Nephron (organoid): ENCODE data around the gene CCNJL.
A peak's percentile ranks its signal among the peaks of the same experiment; 100 is the strongest.

Experiments
- H3K27ac Mint-ChIP-seq, 3 experiments: 2 replicates each; pipeline ENCODE4 v1.8.0; 2020; ENCODE audit warnings: mixed read lengths in 3 of 3, mild to moderate bottlenecking in 2 of 3, moderate library complexity in 1 of 3
- H3K27me3 Mint-ChIP-seq: 2 replicates; pipeline ENCODE4 v1.8.0; 2021; ENCODE audit warnings: low read depth, mild to moderate bottlenecking, moderate library complexity, mixed read lengths
- H3K36me3 Mint-ChIP-seq: 2 replicates; pipeline ENCODE4 v1.8.0; 2020; ENCODE audit warnings: low read depth, mixed read lengths
- H3K4me1 Mint-ChIP-seq: 2 replicates; pipeline ENCODE4 v1.8.0; 2020; ENCODE audit warnings: mixed read lengths
- H3K4me3 Mint-ChIP-seq, 3 experiments: 2 replicates each; pipeline ENCODE4 v1.8.0; 2020; ENCODE audit warnings: mild to moderate bottlenecking in 3 of 3, mixed read lengths in 3 of 3, moderate library complexity in 2 of 3
- H3K9me3 Mint-ChIP-seq: 2 replicates; pipeline ENCODE4 v1.8.0; 2020; ENCODE audit warnings: mixed read lengths
- CTCF ChIP-seq, 3 experiments: fragments of 200-600 bp; sonication (generic); IDR thresholded peaks; one replicate each; pipeline ENCODE4 v1.5.0; 2021; ENCODE audit warnings: antibody characterized with exemption in 3 of 3; ENCODE audit not compliant: unreplicated experiment in 3 of 3

Gene CCNJL

DNA sequence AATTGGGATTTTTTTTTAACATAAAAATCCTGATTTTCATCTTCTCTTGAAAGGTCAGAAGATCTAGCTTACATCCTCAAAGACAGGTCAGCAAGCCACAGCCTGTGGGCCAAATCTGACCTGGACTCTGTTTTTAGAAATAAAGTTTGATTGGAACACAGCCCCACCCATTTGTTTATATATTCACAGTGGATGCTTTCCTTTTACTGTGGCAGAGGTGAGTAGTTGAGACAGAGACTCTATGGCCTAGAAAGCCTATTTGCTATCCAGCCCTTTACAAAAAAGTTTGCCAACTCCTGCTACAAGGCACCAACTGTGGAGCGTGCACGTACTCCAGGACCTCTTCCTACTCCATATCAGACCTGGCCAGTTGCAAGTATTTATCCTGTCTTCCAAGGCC is 13.4 kb upstream of the CCNJL start:
- Mint-ChIP-seq H3K27me3 (peaks cover 21% of the 10 kb centered on the region), H3K9me3 (no peaks in the 10 kb centered on the region), H3K36me3 (no peaks in the 10 kb centered on the region), H3K4me3 (no peak overlapping the region), H3K27ac (no peak overlapping the region), H3K4me1 (peaks cover 7% of the 10 kb centered on the region)
- no peak for TF ChIP-seq CTCF (IDR thresholded peaks at IDR 0.05; ENCODE audit: unreplicated experiment in 3 of 3)

DNA sequence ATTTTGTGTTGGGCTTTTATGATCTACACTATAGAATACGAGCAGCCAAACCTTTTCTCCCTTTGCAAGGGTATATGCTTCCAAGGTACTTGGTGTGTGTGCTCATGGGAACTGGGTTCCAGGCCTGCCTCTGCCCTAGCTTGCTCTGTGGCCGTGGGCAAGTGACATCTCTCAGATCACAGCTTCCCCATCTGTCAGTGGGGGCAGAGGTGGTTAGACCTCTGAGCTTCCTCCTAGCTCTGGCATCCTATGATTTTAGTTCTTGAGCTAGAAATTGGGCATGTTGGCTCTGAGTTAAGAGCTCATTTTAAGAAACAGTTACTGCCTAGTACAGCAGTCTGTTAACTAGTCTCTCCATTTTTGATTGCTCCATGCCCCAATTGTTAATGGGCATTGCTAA is 12.5 kb upstream of the CCNJL start:
- no peak for TF ChIP-seq CTCF (IDR thresholded peaks at IDR 0.05; ENCODE audit: unreplicated experiment in 3 of 3)
- H3K9me3 Mint-ChIP-seq: no peaks in the 10 kb centered on the region
- H3K27me3 Mint-ChIP-seq: peaks cover 24% of the 10 kb centered on the region
- H3K27ac Mint-ChIP-seq: no peak overlapping the region
- H3K4me1 Mint-ChIP-seq: peaks cover 7% of the 10 kb centered on the region
- no peak overlapping the region for H3K4me3 Mint-ChIP-seq
- no peaks in the 10 kb centered on the region for H3K36me3 Mint-ChIP-seq

- Mint-ChIP-seq H3K9me3 (no peaks in the 10 kb centered on the region), H3K27ac (no peak overlapping the region), H3K4me3 (no peak overlapping the region), H3K36me3 (no peaks in the 10 kb centered on the region), H3K4me1 (no peaks in the 10 kb centered on the region), H3K27me3 (peaks cover 12% of the 10 kb centered on the region)
- no peak for TF ChIP-seq CTCF (IDR thresholded peaks at IDR 0.05; ENCODE audit: unreplicated experiment in 3 of 3)
Observed at GRCh38 chr5:160318409-160318808, 6.0 kb upstream of the CCNJL start.

GRCh38 chr5:160317434-160317833 is 5.1 kb upstream of the CCNJL start:
- no peak for TF ChIP-seq CTCF (IDR thresholded peaks at IDR 0.05; ENCODE audit: unreplicated experiment in 3 of 3)
- H3K9me3 Mint-ChIP-seq: no peaks in the 10 kb centered on the region
- no peaks in the 10 kb centered on the region for H3K36me3 Mint-ChIP-seq
- H3K4me1 Mint-ChIP-seq: peaks cover 6% of the 10 kb centered on the region
- no peak overlapping the region for H3K4me3 Mint-ChIP-seq
- H3K27ac Mint-ChIP-seq: peak overlapping the region in 1 of 3 experiments; percentile 47
- H3K27me3 Mint-ChIP-seq: peaks cover 16% of the 10 kb centered on the region

DNA sequence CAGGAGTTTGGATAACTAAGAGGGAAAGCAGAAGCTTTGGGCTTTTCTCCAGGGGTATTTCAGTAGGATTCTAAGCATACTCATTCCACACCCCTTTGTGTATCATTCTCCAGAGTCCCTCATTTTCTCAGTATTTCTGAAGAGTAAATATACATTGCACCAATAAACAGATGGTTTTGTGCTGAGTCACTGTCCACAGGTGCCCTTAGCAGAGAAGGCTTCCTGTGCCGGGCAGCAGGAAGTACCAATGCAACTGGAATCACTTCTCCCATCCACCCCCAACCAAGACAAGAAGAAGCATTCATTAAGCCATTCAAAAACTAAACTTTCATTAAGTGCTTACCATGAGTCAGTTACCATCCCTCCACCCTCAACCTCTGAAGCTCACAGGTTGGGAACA is 3.6 kb upstream of the CCNJL start:
- Mint-ChIP-seq H3K4me3 (peak overlapping the region in 1 of 3 experiments; percentile 5), H3K4me1 (peaks cover 12% of the 10 kb centered on the region), H3K36me3 (no peaks in the 10 kb centered on the region), H3K27me3 (peaks cover 18% of the 10 kb centered on the region), H3K9me3 (no peaks in the 10 kb centered on the region), H3K27ac (no peak overlapping the region)
- TF ChIP-seq CTCF (IDR thresholded peaks at IDR 0.05; ENCODE audit: unreplicated experiment in 3 of 3): no peak

DNA sequence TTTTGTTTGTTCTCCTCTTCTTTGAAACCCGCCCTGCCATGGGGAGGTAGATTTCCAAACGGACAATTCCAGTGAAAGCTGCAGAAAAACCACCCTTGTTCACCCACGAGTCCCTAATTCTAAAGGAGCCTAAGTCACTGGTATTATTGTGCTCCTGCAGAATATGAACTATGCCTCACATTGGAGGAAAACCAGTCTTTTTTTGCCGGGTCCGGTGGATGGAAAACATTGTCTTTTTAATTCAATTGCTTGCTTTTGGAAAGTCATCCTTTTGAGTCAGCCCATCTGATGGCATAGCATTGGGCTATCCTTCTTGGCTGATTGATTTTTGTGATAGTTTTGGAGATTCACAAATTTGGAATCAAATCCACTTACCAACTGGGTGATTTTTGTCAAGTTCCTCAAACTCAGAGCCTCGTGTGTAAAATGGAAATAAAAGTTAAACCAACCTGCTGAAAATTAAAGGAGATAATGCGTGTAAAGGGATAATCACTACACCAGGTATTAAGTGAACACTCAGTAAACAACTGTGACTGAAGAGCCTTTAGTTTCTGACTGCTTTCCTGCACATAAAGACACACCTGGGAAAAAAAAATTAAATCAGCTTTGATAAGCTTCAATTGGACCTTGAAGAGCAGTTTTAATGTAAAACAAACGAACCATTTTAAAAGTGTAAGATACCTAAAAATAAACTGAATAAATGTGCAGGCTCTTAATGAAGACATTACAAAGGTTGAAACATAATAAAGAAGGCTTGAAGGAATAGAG is 780 bp upstream of the CCNJL start:
- peaks cover 15% of the 10 kb centered on the region for H3K27me3 Mint-ChIP-seq
- peaks cover 14% of the 10 kb centered on the region for H3K4me1 Mint-ChIP-seq
- H3K9me3 Mint-ChIP-seq: no peaks in the 10 kb centered on the region
- H3K4me3 Mint-ChIP-seq: peak overlapping the region; percentile 93 to 98 (median 95)
- H3K27ac Mint-ChIP-seq: peak overlapping the region in 2 of 3 experiments; percentile 55 to 83
- peaks cover 5% of the 10 kb centered on the region for H3K36me3 Mint-ChIP-seq
- TF ChIP-seq CTCF (IDR thresholded peaks at IDR 0.05; ENCODE audit: unreplicated experiment in 3 of 3): no peak
